Amygdala (tissue), 56 donors: ENCODE results near the gene LIMS2.
A peak's percentile ranks its signal among the peaks of the same experiment; 100 is the strongest.

ENCODE experiments used
- DNase-seq, 56 donors: peaks; one replicate each; lab custom pipeline; 2025; lab: John Stamatoyannopoulos, UW

The LIMS2 gene

DNA sequence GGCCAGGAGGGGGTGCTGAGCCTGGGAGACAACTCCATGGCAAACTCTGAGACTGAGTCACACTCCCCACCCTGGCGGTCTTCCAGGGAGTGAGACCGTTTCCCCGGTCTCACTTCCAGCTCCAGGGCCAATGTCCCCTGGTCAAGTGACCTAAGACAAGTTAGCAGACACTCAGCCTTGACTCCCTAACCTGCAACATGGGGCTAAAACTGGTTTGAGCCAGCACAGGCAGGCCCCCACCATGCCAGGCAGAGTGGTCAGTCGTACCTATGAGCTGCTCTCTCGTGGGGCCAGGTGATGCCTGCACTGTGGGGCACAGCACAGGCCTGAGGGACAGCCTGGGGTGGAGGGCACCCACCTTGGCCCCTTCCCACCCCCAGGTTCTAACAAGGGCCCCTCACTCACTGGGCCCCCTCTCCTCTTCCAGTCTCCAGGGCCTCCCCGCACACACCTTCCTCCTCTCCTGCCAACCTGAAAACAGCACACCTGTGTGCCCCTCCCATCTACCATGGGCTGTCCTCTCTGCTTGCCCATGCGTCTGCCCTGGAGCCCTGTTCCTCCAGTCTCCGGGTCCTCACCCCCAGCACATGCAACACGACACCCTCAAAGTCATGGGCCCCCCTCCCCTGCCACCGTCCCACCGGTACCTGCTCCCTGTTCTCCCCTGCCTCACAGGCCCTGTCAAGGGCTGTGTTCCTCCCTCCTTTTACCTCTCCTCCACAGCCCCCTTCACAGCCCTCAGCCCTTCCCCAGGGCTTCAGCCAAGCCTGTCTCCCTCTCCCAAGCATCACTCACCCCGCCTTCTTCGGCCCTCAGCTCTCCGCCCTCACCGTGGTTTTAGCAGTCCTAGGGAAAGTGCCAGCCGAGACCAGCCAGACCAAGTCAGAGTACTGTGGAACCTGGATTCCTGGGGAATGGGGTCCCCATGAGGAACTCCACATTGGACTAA is 27.8 kb downstream of the LIMS2 start:
- peak in 1 of 56 donors; percentile 50 for DNase-seq

DNA sequence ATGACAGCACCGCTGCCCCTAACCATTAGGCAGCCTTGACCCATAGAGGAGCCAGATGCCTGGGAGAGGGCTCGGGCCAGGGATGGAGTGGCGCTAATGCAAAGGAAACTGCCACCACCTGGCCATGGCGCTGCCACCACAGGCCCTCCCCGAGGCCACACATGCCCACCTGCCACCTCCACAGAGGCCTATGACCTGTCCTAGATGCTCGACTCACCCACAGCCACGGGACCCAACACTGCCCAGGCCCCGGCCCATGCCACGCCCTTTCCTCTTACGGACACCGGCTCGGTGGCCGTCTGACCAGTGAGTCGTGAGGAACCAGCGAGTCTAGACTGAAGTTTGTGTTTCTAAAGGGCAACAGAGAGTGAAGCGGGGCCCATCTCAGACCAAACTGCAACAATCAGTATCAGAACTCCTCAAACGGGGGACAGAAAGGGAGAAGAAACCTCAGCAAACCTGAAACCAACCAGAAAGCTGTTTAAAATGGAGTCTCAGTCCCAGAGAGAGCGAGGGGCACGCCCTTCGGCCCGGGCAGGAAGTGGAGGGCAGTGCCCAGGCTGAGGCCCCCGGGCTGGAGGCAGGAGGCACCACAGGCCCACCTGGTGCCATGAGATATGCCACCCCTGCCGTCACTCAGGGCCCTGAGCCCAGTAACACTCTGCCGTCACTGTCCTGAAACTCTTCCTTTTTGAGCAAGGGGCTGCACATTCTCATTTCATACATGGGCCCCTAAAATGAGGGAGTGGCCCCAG is 28.7 kb downstream of the LIMS2 start:
- DNase-seq = no peak

DNA sequence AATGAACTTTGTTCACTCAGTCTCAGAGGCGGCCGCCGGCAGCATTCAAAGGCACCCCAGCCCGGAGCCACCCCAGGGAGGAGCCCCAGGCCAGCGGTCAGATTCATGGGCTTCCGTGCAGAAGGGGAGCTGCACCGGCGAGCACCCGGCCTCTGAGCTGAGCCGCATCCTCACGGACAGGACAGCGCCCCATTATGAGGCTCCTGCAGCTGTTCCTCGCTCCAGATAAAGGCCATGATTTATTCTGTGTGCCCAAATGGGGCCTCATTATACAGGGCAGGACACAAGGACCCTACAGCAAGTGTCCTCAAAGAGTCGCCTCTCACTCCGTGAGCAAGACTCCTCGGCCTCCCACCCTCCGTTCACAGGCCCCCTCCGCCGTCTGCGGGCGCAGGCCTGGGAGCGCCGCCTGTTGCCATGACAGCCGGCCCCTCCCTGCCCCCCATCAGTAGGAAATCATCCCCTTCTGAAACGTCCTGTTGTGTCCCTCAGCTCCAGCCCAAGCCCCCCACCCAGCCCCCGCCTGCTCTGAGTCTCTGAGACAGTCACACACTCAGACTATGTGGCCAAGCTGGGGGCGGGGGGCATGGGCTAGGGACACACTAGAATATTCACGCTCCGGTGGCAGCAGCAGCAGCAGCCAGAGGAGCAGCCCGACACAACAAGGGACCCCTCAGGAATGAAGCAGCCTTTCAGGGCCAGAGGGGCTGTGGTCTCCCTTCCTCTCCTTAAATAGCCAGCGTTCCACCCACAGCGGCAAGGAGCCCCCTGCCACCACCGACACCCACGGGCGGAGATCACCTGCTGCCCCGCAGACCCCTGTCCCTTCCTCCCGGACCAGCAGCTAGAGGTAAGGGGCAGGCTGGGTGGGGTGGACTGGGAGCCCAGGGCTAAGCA is 29.7 kb downstream of the LIMS2 start, which contains the start of gene GPR17:
Gene GPR17 (plus strand): TSS at position 759 of the 897 bp plus-strand sequence. CDS start 4,583 bp downstream, outside the sequence.
- peak in 44 of 56 donors; percentile 19 to 86 (median 67) for DNase-seq

DNA sequence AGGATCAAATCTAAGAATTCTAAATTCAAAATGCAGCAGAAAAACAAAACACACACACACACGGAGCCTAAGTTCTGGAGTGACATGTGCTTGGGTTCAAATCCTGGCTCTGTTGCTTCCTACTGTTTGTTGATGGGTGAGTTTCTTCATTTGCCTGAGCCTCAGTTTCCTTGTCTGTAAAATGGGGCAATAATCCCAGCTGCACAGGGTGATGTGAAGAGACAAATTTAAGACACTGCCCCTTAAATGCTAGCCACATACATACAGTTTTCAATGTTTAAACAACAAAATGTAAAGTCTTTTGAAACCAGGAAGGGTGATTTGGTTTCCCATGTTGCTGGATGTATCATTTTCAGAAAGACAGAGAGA is 30.3 kb downstream of the LIMS2 start:
- no peak for DNase-seq

DNA sequence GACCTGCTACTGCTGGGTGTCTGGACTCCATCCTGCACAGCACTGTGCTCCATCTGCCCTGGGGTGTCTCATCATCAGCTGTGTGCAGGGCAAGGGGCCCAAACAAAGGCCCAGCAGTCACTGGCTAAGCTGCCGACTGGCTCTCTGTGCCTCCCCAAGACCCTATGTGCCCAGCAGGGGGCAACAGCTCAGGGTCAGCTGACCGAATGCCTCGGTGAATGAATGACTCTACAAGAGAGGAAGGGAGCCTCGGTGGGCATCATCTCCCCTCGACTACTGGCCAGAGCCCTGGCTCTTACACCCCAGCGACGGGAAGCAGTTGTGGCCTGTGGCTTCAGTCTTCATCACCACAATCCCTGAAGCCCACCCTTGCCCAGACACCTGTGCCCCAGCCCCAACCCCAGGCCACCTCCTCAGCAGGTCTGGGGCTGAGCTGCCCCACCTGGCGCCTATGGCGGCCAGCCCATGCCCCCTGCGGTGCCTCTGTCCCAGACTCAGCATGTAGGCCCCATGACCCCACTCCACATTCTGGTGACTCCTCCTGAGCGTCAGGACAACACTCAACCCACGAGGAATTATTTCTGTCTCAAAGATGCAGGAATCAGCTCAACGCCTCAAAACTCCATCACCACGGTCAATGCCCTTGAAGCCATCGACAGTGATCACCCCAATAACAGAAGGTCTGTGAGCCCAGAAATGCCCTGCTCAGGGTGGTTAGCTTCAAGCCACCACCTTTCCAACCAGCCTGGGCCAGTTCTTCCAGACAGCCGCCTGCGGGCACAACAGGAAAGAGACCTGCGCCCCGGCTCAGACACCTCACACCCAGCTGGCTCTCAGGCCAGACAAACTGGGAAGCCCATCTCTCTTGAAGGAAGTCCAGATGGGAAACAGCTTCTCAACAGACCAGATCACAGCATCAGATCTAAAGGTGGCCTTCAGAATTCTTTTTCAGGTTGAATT is 31.0 kb downstream of the LIMS2 start:
- peak in 3 of 56 donors; percentile 15 to 23 (median 21) for DNase-seq

DNA sequence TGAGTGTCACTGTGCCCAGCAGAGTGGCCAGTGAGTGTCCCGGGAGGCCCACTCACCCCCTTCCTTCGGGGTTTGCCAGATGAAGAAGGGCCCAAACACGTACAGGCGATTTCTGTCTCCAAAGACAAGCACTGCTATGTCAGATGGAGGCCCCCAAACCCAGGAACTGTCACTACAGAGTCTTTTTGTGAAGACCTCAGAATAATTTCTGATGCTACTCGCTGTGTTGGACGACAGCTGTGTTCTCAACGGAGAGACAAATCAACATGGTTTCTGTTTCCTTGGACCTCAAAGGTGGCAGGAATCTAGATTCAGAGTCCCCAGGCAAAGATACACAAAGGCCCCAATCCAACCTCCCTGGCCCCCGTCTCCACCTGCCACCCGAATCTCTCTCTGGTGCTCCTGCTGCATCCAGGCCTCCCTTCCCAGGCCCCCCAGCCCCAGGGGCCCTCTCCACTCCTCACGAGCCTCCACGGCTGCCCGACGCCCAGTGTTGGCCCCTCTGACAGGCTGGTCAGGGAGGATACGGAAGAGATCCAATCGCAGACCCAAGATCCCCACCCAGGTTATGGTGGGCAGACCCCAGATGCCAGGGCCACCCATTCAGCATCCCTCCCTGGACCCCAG is 31.8 kb downstream of the LIMS2 start:
- DNase-seq = peak in 2 of 56 donors; percentile 25 to 31

DNA sequence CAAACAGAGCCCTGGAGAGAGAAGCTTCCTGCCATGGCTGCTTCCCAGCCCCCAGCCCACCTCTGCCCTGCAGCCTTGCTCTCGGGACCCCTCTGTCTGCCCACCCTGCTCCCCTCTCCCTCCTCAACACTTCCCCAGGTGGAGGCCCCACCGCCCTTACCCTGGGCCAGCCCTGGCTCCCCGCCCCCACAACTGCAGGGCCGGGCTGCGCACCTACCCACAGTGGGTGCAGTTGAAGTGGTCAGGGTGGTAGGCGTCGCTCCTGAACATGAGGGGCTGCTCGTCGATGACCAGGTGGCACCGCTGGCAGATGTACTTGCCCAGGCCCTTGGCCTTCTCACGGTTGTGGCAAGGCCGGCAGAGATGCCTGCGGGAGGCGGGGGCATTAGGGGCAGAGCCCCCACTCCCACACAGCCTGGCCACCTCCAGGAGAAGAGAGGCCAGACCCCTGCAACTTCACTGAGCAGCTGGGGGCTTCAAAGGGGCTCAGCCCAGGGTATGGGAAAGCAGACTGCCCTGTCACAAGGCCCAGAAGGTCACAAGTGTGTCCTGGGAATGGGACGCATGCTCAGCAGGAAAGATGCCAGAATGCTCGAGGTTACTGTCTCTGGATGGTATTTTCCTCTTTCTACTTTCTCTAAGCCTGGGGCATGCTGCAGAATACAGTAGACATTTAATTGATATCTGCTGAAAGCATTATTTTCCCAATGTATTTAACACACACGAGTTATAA is 32.5 kb downstream of the LIMS2 start:
- no peak for DNase-seq

DNA sequence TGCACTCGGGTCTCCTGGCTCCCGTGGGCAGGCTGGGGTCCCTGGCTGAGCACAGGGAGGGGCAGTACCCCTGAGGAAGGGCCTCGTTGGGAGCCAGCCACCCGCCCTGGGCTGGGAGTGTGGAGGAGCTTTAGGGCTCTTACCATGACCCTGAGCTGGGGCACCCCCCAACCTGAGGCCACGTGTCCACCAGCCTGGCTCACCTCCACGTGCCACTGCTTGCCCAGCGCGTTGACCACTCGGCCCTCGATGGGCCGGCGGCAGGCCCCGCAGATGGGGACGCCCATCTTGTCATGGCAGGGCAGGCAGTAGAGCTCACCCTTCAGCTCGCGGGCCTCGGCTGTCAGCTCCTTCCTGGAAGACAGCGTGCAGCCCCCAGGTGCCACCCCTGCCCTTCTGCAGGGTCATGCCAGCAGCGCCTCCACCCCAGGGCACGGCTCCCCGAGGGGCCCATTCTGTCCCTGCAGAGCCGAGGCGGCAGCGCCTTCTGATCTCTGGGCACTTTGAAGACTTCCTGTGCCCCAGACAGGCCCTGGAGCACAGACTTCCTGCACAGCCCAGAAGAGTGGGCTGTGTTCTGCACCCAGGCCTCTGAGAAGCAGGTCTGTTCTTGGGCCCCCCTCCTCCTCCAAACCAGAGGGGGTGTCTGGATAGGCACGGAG is 33.4 kb downstream of the LIMS2 start:
- no peak for DNase-seq

DNA sequence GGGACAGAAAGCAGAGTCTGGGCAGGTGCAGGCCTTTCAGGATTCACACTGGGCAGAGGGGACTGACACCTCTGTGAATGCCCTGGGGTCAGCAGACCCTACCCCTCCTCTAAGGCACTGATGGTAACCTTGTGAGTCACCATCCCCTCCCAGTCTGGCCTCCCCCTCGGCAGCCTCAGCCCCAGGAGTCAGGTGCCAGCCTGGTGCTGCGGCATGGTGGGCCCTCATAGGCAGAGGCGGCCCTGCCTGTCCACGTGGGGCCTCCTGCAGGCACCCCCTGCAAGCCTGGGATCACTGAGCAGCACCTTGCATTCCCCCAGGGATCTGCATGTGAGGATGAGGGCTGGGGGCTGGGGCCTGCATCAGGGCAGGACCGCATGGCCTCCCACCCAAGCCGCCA is 34.2 kb downstream of the LIMS2 start:
- no peak for DNase-seq

DNA sequence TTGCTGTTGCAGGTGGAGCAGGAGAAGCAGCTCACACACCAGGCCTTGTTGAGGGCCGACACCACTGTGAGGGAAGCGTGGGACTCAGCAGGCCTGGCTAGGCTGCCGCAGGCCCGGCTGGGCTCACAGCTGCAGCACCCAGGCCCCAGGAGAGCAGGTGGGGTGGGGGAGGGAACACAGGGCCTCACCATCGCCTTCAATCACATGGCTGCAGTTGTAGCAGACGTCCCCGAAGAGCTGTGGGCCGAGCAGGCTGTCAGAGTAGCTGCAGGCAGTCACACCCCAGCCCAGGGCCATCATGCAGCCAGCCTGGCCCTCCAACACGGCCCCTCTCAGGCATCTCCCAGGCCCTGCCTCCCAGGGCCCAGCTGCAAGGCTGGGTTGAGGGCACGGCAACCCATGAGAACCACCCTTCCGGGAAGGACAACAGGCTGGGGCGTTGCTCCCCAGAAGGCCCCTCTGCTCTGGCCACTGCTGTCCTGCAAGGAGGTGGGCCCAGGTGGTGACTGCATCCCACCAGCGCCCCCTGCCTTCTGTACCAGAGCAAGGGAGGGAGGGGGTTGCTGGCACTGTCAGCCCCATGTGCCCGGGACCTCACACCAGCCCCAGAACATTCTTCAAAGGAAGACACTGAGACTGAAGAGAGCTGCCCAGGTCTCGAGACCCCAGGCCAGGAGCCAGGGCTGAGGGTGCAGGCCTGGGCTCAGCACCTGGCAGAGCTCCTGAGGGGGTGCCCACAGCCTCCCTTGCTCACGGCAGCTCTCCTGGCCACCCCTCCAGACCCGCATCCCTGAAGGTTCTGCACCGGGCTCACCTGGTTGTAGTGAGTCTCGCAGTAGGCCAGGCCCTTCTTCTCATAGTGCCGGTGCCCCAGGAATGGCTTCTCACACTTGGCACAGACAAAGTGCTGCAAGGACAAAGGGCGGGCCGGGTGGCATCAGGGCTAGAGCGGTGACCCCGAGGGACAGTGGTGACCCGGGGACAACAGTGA is 35.0 kb downstream of the LIMS2 start:
- DNase-seq = peak in 6 of 56 donors; percentile 14 to 45 (median 35)

DNA sequence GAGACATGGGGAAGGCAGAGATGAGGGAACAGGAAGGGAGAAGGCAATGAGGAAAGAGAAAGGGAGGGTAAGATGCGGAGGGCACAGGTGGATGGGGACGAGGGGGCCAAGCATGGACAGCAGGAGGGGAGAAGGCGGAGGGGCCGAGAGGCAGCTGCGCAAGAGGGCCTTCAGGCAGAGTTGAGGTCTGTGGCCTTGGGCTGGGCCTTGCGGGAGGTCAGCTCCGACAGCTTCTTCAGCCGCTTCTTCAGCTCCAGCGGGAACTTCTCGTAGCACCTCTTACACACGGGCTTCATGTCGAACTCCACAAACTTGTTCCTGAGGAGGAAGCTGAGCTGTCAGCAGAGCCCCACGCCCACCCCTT is 36.2 kb downstream of the LIMS2 start:
- no peak for DNase-seq

DNA sequence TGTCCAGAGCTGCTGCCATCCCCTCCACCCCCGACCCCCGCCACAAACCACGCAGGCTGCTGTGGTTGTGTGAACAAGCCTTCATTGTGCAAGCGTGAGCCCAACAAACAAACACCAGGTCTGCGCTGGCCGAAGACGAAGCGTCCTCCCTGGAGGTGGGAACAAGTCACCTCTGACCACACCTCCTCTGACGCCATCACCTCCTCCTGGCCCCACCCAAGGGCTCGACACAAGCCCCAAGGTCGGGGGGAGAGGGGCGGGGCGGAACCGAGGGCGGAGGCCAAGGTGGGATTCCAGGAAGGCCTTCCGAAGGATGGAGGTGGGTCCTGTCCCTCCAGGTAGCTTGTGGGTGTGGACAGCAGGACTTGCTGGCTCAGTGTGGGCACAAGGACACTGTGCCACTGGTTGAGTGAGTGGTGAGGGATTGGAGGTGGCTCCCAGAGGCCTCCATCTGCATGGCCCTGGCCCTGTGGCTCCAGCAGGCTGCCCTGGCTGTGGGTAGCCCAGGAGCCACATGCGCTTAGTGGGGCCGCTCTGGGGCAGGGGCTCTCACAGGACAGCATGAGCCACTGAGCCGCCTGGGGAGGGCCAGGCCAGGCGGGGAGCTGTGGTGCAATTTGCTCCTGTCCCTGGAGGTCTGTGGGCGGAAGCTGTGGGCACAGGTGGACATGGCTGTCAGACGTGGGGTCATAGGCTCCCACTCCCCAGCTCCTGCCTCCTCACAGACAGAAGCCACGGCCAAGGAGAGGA is 36.8 kb downstream of the LIMS2 start:
- no peak for DNase-seq

DNA sequence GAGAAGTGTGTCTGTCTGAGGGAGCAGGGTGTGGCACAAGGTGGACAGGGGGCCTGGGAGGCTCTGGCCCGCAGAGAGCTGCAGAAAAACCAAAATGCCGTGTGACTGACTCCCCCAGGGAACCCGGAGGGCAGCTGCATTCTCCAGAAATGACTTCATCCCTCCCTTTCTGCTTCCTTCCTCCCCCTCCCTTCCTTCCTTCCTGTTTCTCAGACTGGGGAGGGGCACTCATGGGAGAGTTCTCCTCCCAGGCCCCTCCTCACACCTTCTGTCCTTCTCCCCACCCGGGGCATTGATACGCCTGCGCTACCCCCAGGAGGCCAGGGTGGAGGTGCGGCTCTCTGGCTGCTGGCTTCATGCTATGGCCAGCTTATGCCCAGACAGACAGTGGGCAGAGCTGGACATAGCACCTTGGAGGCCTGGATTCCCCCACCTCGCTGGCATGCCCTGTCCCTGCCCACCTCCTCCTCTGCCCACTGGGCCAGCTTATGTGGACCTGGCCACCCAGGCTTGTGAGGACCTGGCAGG is 37.5 kb downstream of the LIMS2 start:
- no peak for DNase-seq

DNA sequence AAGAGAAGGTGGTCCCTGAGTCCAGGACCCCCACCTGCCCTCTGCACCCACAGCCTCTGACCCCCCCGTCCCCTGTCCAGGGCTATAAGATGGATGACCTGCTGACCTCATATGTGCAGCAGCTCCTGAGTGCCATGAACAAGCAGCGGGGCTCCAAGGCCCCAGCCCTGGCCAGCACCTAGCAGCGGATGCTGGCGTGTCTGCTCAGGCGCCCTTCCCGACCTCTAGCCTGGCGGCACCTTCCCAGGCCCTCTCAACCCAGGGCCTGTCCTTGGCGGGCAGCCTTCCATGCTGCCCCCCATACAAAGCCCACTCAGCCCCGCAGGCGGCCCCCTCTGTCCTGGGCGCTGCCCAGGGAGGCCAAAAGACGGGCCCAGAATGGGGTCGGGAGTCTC is 38.1 kb downstream of the LIMS2 start:
- no peak for DNase-seq
